ENCODE data around the gene TPM2.
"Not testable (repeated sequence)": the region's sequence is repeated elsewhere in the genome, so short reads cannot be mapped to it uniquely, and the experiment has no call there.

TPM2 gene

GRCh38 chr9:35649431-35650340, 40.0 kb downstream of the TPM2 start (continued):
- TF ChIP-seq TSHZ2 (CRISPR knock-in tag; IDR thresholded peaks at IDR 0.05) (no peak), ARNTL (CRISPR knock-in tag; IDR thresholded peaks at IDR 0.05; ENCODE audit: borderline replicate concordance, low read depth) (no peak), CREB5 (CRISPR knock-in tag; IDR thresholded peaks at IDR 0.05; ENCODE audit: low read depth) (no peak)

DNA sequence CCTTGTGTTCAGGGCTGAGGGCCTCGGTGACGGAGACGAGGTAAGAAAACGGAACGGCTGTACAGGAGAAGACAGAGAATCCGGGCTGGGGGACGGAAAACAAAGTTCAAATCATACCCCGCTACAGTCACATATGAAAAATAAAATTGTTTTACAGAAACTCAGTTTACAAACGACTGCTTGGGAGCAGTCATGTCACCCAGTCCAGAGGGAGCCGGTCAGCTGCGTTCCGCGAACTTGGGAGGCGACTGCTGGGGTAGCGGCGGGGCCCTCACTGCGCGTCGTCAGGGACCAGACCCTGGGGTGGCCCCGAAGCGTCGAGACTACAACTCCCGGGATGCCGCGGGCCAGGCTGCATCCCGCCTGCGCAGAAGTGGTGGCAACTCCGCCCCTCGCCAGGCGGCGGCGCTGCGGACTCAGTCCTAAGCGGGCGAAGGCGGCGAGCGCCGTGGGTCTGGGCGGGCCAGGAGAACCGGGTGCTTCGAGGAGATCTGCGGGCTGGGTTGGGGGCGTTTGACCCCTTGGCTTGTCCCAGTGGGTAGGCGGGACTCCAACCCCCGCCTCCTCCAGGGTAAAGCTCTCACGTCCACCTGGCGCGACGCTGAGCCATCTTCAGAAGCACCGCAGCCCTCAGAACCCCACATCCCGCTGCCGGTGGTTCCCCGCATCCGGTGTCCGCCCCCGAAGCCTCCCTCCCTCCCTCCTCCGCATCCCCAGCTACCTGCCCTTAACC, 43.0 kb downstream of the TPM2 start:
- ATAC-seq = peak; percentile 98
- TF ChIP-seq GLIS3 (CRISPR knock-in tag; IDR thresholded peaks at IDR 0.05) = no peak
- TF ChIP-seq SNAI2 (CRISPR knock-in tag; IDR thresholded peaks at IDR 0.05) = no peak
- TF ChIP-seq ZFP3 (CRISPR knock-in tag; IDR thresholded peaks at IDR 0.05) = no peak
- TF ChIP-seq PPARA (CRISPR knock-in tag; IDR thresholded peaks at IDR 0.05; ENCODE audit: borderline replicate concordance) = no peak
- TF ChIP-seq TOX (CRISPR knock-in tag; IDR thresholded peaks at IDR 0.05; ENCODE audit: borderline replicate concordance) = no peak
- no peak for TF ChIP-seq ZNF8 (CRISPR knock-in tag; IDR thresholded peaks at IDR 0.05)

- no peak for TF ChIP-seq CREB5 (CRISPR knock-in tag; IDR thresholded peaks at IDR 0.05; ENCODE audit: low read depth)
- no peak for TF ChIP-seq ARNTL (CRISPR knock-in tag; IDR thresholded peaks at IDR 0.05; ENCODE audit: borderline replicate concordance, low read depth)
- peak; percentile 26 for ATAC-seq
These were observed 43.6 kb downstream of the TPM2 start for GRCh38 chr9:35646153-35646532.

DNA sequence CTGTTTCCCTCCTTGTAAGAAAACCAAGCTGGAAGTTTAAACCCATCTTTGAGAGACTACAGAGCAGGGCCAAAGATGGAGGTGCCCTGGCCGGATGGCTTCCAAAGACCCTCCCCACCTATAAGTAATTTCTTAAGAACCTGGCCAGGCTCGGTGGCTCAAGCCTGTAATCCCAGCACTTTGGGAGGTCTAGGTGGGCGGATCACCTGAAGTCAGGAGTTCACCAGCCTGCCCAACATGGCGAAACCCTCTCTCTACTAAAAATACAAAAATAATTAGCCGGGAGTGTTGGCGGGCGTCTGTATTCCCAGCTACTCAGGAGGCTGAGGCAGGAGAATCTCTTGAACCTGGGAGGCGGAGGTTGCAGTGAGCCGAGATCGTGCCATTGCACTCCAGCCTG, 44.0 kb downstream of the TPM2 start:
- ATAC-seq = not testable (repeated sequence)

DNA sequence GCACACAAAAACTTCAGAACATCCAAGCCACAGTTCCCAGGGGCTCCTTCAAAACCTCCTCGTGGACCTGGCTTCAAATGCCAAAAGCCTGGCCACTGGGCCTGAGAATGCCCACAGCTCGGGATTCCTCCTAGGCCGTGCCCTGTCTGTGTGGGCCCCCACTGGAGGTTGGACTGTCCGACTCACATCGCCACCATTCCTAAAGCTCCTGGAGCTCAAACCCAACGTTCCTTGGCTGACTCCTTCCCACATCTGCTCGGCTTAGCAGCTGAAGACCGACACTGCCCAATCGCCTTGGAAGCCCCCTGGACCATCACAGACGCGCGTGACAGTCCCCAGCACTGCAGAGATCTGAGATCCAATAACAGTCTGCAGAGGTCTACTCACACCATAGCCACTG, 46.7 kb downstream of the TPM2 start:
- no peak for ATAC-seq
- TF ChIP-seq SNAI2 (CRISPR knock-in tag; IDR thresholded peaks at IDR 0.05) (no peak), ESRRG (CRISPR knock-in tag; IDR thresholded peaks at IDR 0.05) (no peak), CSDC2 (CRISPR knock-in tag; IDR thresholded peaks at IDR 0.05) (no peak), GLIS3 (CRISPR knock-in tag; IDR thresholded peaks at IDR 0.05) (no peak)

- ATAC-seq = not testable (repeated sequence)
These were observed 48.2 kb downstream of the TPM2 start for GRCh38 chr9:35641478-35641877.

DNA sequence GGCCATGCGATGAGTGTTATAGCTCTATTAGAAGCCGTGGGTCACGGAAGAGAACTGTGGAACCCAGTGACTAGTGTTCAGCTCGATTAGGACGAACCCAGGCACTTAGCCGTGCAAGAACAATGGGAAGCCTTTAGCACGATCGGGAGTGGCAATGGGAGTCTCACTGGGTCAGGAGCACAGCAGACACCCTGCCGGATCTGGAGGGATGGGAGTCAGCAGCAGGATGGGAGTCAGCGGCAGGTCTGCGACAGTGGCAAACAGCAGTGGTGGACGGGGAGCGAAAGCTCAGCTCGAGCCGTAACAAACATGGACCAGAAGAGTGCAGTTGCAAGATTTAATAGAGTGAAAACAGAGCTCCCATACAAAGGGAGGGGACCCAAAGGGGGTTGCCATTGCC, 49.3 kb downstream of the TPM2 start:
- ATAC-seq = not testable (repeated sequence)

GRCh38 chr9:35639631-35640030, 50.1 kb downstream of the TPM2 start:
- no peak for ATAC-seq
- TF ChIP-seq RARB (CRISPR knock-in tag; IDR thresholded peaks at IDR 0.05) (no peak), TOX (CRISPR knock-in tag; IDR thresholded peaks at IDR 0.05; ENCODE audit: borderline replicate concordance) (no peak), PATZ1 (CRISPR knock-in tag; IDR thresholded peaks at IDR 0.05; ENCODE audit: borderline replicate concordance) (no peak), ISL1 (CRISPR knock-in tag; IDR thresholded peaks at IDR 0.05) (no peak), TCF4 (CRISPR knock-in tag; IDR thresholded peaks at IDR 0.05; ENCODE audit: borderline replicate concordance) (no peak), ZFP30 (CRISPR knock-in tag; IDR thresholded peaks at IDR 0.05) (no peak), PPARA (CRISPR knock-in tag; IDR thresholded peaks at IDR 0.05; ENCODE audit: borderline replicate concordance) (no peak), ARNTL (CRISPR knock-in tag; IDR thresholded peaks at IDR 0.05; ENCODE audit: borderline replicate concordance, low read depth) (no peak), TSHZ2 (CRISPR knock-in tag; IDR thresholded peaks at IDR 0.05) (no peak)
